ENCODE measurements around the gene NDST1.

The NDST1 gene

DNA sequence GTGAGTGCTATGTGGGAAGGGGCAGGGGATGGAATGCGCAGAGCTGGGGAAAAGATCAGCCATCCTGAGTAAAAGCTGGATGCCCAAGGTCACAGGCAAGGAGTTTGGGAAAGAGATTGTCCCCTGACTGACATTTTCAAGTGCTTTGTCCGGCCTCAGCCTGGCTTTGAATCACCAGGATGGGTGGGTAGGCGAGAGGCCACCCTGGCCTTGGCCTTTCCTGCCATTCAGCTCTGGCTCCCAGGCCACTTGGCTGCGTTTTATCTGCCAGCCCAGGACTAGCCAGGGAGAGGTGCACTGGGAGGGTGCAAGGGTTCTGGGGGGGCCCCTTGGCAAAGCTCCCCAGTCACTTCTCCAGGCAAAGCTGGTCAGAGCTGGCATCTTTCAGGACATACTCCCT, 95.1 kb downstream of the NDST1 start:
- TF ChIP-seq, protein P1, sequence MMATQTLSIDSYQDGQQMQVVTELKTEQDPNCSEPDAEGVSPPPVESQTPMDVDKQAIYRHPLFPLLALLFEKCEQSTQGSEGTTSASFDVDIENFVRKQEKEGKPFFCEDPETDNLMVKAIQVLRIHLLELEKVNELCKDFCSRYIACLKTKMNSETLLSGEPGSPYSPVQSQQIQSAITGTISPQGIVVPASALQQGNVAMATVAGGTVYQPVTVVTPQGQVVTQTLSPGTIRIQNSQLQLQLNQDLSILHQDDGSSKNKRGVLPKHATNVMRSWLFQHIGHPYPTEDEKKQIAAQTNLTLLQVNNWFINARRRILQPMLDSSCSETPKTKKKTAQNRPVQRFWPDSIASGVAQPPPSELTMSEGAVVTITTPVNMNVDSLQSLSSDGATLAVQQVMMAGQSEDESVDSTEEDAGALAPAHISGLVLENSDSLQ (IDR thresholded peaks at IDR 0.05) = no peak
- no peak for TF ChIP-seq ZNF384 (IDR thresholded peaks at IDR 0.05)
- TF ChIP-seq FOXA1 (IDR thresholded peaks at IDR 0.05) = no peak
- TF ChIP-seq BHLHE40 (IDR thresholded peaks at IDR 0.05; ENCODE audit: borderline replicate concordance) = no peak
- no peak for TF ChIP-seq FOXK2 (IDR thresholded peaks at IDR 0.05)
- no peak for TF ChIP-seq L3MBTL2 (conservative IDR thresholded peaks at IDR 0.05)
- TF ChIP-seq ARNT (IDR thresholded peaks at IDR 0.05) = no peak
- TF ChIP-seq TARDBP (IDR thresholded peaks at IDR 0.05) = no peak
- no peak for TF ChIP-seq SP1 (IDR thresholded peaks at IDR 0.05)
- no peak for TF ChIP-seq ELF4 (IDR thresholded peaks at IDR 0.05)
- no peak for TF ChIP-seq FOXM1 (IDR thresholded peaks at IDR 0.05; ENCODE audit: borderline replicate concordance)
- no peak for TF ChIP-seq CTBP1 (IDR thresholded peaks at IDR 0.05; ENCODE audit: borderline replicate concordance)
- DNase-seq (ENCODE audit: extremely low spot score) = no peak
- ChIA-PET POLR2A (no interaction called here), CTCF (interaction anchor here (1.2 kb wide), 1 partner anchor 42 kb away, joined by 3 read pairs; no protein-coding TSS in a partner anchor)

- ChIA-PET POLR2A (no interaction called here), CTCF (interaction anchor here (1.2 kb wide), 1 partner anchor 42 kb away, joined by 3 read pairs; no protein-coding TSS in a partner anchor)
- DNase-seq (ENCODE audit: extremely low spot score) = no peak
- TF ChIP-seq SP1 (IDR thresholded peaks at IDR 0.05) = no peak
- TF ChIP-seq HDGF (IDR thresholded peaks at IDR 0.05; ENCODE audit: borderline replicate concordance) = no peak
- no peak for TF ChIP-seq NFRKB (IDR thresholded peaks at IDR 0.05)
- no peak for TF ChIP-seq ELF4 (IDR thresholded peaks at IDR 0.05)
- TF ChIP-seq FOXM1 (IDR thresholded peaks at IDR 0.05; ENCODE audit: borderline replicate concordance) = no peak
- no peak for TF ChIP-seq LEF1 (IDR thresholded peaks at IDR 0.05; ENCODE audit: borderline replicate concordance)
- TF ChIP-seq, protein P1 (IDR thresholded peaks at IDR 0.05) = no peak
- TF ChIP-seq FOXA1 (IDR thresholded peaks at IDR 0.05) = no peak
- TF ChIP-seq BHLHE40 (IDR thresholded peaks at IDR 0.05; ENCODE audit: borderline replicate concordance) = no peak
- TF ChIP-seq SUZ12 (IDR thresholded peaks at IDR 0.05) = no peak
- no peak for TF ChIP-seq CTBP1 (IDR thresholded peaks at IDR 0.05; ENCODE audit: borderline replicate concordance)
- no peak for TF ChIP-seq L3MBTL2 (conservative IDR thresholded peaks at IDR 0.05)
Measured at GRCh38 chr5:150603491-150603890, 95.6 kb downstream of the NDST1 start.

DNA sequence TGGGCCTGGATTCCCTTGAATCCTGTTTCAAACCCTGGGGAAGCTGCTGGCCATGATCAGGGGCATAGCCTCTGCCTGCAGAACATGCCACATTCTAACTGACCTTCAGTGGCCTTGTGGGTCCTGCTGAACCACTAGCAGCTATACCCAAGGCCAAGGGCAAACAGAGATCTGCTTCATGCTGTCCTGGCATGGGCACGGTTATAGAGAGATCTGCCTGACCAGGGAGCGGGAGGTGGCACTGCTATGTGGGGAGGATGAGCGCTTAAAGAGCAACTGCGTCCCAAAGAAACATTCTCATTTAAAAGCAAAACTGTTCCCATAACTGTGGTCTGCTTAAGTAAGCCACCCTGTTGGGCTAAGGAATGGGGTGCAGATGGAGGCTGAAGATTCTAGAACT, 96.1 kb downstream of the NDST1 start:
- DNase-seq (ENCODE audit: extremely low spot score) = no peak
- TF ChIP-seq CTBP1 (IDR thresholded peaks at IDR 0.05; ENCODE audit: borderline replicate concordance) (no peak), TARDBP (IDR thresholded peaks at IDR 0.05) (no peak), FOXM1 (IDR thresholded peaks at IDR 0.05; ENCODE audit: borderline replicate concordance) (no peak), LEF1 (IDR thresholded peaks at IDR 0.05; ENCODE audit: borderline replicate concordance) (no peak), ARNT (IDR thresholded peaks at IDR 0.05) (no peak), FOXA1 (IDR thresholded peaks at IDR 0.05) (no peak), L3MBTL2 (conservative IDR thresholded peaks at IDR 0.05) (no peak)
- TF ChIP-seq, protein P1 (IDR thresholded peaks at IDR 0.05) = no peak
- POLR2A ChIA-PET = no interaction called here
- CTCF ChIA-PET = no interaction called here

GRCh38 chr5:150604894-150605440, 97.0 kb downstream of the NDST1 start:
- ChIA-PET POLR2A (interaction anchor here (1.5 kb wide), 1 partner anchor 14 kb away, joined by 4 read pairs; no protein-coding TSS in a partner anchor), CTCF (no interaction called here)
- TF ChIP-seq FOXM1 (IDR thresholded peaks at IDR 0.05; ENCODE audit: borderline replicate concordance) (no peak), FOXK2 (IDR thresholded peaks at IDR 0.05) (no peak), SUZ12 (IDR thresholded peaks at IDR 0.05) (no peak), L3MBTL2 (conservative IDR thresholded peaks at IDR 0.05) (no peak), ELF4 (IDR thresholded peaks at IDR 0.05) (no peak), ZNF384 (IDR thresholded peaks at IDR 0.05) (no peak), BHLHE40 (IDR thresholded peaks at IDR 0.05; ENCODE audit: borderline replicate concordance) (no peak), ARNT (IDR thresholded peaks at IDR 0.05) (no peak), CTBP1 (IDR thresholded peaks at IDR 0.05; ENCODE audit: borderline replicate concordance) (no peak), NFRKB (IDR thresholded peaks at IDR 0.05) (no peak), FOXA1 (IDR thresholded peaks at IDR 0.05) (no peak), TARDBP (IDR thresholded peaks at IDR 0.05) (no peak)
- no peak for DNase-seq (ENCODE audit: extremely low spot score)

GRCh38 chr5:150605546-150605945, 97.6 kb downstream of the NDST1 start:
- ChIA-PET POLR2A (interaction anchor here (1.5 kb wide), 1 partner anchor 14 kb away, joined by 4 read pairs; no protein-coding TSS in a partner anchor), CTCF (no interaction called here)
- TF ChIP-seq SP1 (IDR thresholded peaks at IDR 0.05) = no peak
- no peak for TF ChIP-seq ELF4 (IDR thresholded peaks at IDR 0.05)
- no peak for TF ChIP-seq BHLHE40 (IDR thresholded peaks at IDR 0.05; ENCODE audit: borderline replicate concordance)
- TF ChIP-seq, protein P1 (IDR thresholded peaks at IDR 0.05) = no peak
- no peak for TF ChIP-seq FOXK2 (IDR thresholded peaks at IDR 0.05)
- TF ChIP-seq NFRKB (IDR thresholded peaks at IDR 0.05) = no peak
- no peak for TF ChIP-seq L3MBTL2 (conservative IDR thresholded peaks at IDR 0.05)
- TF ChIP-seq FOXM1 (IDR thresholded peaks at IDR 0.05; ENCODE audit: borderline replicate concordance) = no peak
- TF ChIP-seq HDGF (IDR thresholded peaks at IDR 0.05; ENCODE audit: borderline replicate concordance) = no peak
- TF ChIP-seq ARNT (IDR thresholded peaks at IDR 0.05) = no peak
- no peak for TF ChIP-seq TARDBP (IDR thresholded peaks at IDR 0.05)
- TF ChIP-seq SUZ12 (IDR thresholded peaks at IDR 0.05) = no peak
- TF ChIP-seq FOXA1 (IDR thresholded peaks at IDR 0.05) = no peak
- TF ChIP-seq LEF1 (IDR thresholded peaks at IDR 0.05; ENCODE audit: borderline replicate concordance) = no peak
- no peak for TF ChIP-seq CTBP1 (IDR thresholded peaks at IDR 0.05; ENCODE audit: borderline replicate concordance)
- TF ChIP-seq ZNF384 (IDR thresholded peaks at IDR 0.05) = no peak
- DNase-seq (ENCODE audit: extremely low spot score) = no peak

Measured in HEK293T (cell line).